DOHH2 (cell line): Measurements from ENCODE around the gene CRIP1.

Experiments
- H3F3A ChIP-seq: fragments of 200-600 bp; sonication (generic), shearing (Covaris generic); 2 replicates; pipeline ENCODE4 v1.6.0; 2016; ENCODE audit warnings: antibody characterized with exemption, mild to moderate bottlenecking; ENCODE audit not compliant: control insufficient read depth, insufficient read depth
- H3K27ac ChIP-seq: fragments of 200-600 bp; sonication (generic); 2 replicates; pipeline ENCODE4 v1.5.1; 2014; ENCODE audit warnings: low read depth, mild to moderate bottlenecking, low read length, moderate library complexity
- H3K27me3 ChIP-seq: fragments of 200-600 bp; sonication (generic); 2 replicates; pipeline ENCODE4 v1.6.1; 2014; ENCODE audit warnings: mild to moderate bottlenecking, low read length, mixed read lengths; ENCODE audit not compliant: control insufficient read depth
- H3K36me3 ChIP-seq: fragments of 200-600 bp; sonication (generic); 2 replicates; pipeline ENCODE4 v1.6.1; 2014; ENCODE audit warnings: mild to moderate bottlenecking, low read length, moderate library complexity, mixed read lengths; ENCODE audit not compliant: control insufficient read depth
- H3K4me1 ChIP-seq: fragments of 200-600 bp; sonication (generic); 2 replicates; pipeline ENCODE4 v1.6.1; 2014; ENCODE audit warnings: mild to moderate bottlenecking, low read length, mixed read lengths; ENCODE audit not compliant: control insufficient read depth
- H3K4me2 ChIP-seq: fragments of 200-600 bp; sonication (generic); 2 replicates; pipeline ENCODE4 v1.6.0; 2014; ENCODE audit warnings: mild to moderate bottlenecking, low read length, moderate library complexity
- H3K4me3 ChIP-seq: fragments of 200-600 bp; sonication (generic); 2 replicates; pipeline ENCODE4 v1.5.1; 2014; ENCODE audit warnings: mild to moderate bottlenecking, low read length, mixed read lengths
- H3K79me2 ChIP-seq: fragments of 200-600 bp; sonication (generic); 2 replicates; pipeline ENCODE4 v1.6.1; 2014; ENCODE audit warnings: mild to moderate bottlenecking, low read length, mixed read lengths; ENCODE audit not compliant: control insufficient read depth
- H3K9me2 ChIP-seq: fragments of 200-600 bp; sonication (generic); replicated peaks from 2 replicates; pipeline ENCODE4 v1.6.1; 2014; ENCODE audit warnings: mild to moderate bottlenecking, low read length, mixed read lengths; ENCODE audit not compliant: control insufficient read depth
- H3K9me3 ChIP-seq: fragments of 200-600 bp; sonication (generic); 2 replicates; pipeline ENCODE4 v1.6.1; 2014; ENCODE audit warnings: antibody characterized with exemption, low read length, mixed read lengths; ENCODE audit not compliant: control insufficient read depth, insufficient read depth
- H4K20me1 ChIP-seq: fragments of 200-600 bp; sonication (generic); 2 replicates; pipeline ENCODE4 v1.6.0; 2014; ENCODE audit warnings: low read depth, mild to moderate bottlenecking, antibody characterized with exemption, low read length, moderate library complexity; ENCODE audit not compliant: control insufficient read depth, insufficient read depth
- EZH2phosphoT487 ChIP-seq: fragments of 200-600 bp; sonication (generic); IDR thresholded peaks from 2 replicates; pipeline ENCODE4 v1.6.1; 2017; ENCODE audit warnings: borderline replicate concordance, mild to moderate bottlenecking, antibody characterized with exemption, low read length, moderate library complexity, mixed read lengths
- TF ChIP-seq, protein P1 (sequence below): fragments of 200-600 bp; sonication (generic); IDR thresholded peaks from one replicate; pipeline ENCODE4 v1.5.1; 2014; ENCODE audit warnings: antibody characterized with exemption, mild to moderate bottlenecking, low read depth, low read length; ENCODE audit not compliant: poor library complexity, severe bottlenecking

CRIP1 gene

DNA sequence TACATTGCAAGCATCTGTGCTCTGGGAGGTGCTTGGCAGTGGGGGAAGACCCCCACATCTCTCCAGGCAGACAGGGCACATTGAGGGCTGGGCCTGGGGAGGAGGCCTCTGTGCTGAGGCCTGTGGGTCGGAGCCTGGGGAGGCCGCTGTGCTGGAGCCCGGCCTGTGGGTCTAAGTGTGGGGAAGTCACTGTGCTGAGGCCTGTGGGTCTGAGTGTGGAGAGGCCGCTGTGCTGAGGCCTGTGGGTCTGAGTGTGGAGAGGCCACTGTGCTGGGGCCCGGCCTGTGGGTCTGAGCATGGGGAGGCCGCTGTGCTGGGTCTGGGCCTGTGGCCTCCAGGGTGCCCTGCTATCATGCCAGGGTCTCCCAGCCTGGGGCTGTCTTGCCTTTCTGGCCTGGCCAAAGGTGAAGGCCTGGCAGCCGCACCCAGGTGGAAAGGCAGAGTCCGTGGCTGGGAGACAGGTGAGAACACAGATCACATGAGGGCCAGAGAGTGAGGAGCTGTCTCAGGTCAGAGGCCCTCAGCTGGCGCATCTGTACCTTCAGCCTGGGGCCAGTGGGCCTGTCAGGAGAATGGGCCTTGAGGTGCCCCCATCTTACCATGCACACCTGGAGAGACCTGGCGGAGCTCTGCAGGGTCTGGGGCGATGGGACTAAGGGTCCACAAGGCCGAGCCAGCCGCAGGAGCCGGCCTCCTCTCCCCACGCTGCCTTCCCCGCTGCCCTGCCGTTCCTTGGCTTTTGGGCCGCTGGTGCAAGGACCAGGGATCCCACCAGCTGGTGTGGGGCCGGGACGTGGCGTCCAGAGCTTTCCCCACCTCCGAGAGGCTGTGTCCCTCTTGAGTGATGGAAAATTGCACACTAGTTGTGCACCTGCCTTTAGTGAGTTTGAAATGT, 30.7 kb upstream of the CRIP1 start:
- H3K4me2 ChIP-seq = no peak overlapping the region
- H3K9me3 ChIP-seq = no peaks in the 10 kb centered on the region
- no peaks in the 10 kb centered on the region for H3F3A ChIP-seq
- H3K27ac ChIP-seq = no peak overlapping the region
- H4K20me1 ChIP-seq = no peaks in the 10 kb centered on the region
- H3K4me1 ChIP-seq = no peaks in the 10 kb centered on the region
- no peak for TF ChIP-seq EZH2phosphoT487
- TF ChIP-seq, protein P1, sequence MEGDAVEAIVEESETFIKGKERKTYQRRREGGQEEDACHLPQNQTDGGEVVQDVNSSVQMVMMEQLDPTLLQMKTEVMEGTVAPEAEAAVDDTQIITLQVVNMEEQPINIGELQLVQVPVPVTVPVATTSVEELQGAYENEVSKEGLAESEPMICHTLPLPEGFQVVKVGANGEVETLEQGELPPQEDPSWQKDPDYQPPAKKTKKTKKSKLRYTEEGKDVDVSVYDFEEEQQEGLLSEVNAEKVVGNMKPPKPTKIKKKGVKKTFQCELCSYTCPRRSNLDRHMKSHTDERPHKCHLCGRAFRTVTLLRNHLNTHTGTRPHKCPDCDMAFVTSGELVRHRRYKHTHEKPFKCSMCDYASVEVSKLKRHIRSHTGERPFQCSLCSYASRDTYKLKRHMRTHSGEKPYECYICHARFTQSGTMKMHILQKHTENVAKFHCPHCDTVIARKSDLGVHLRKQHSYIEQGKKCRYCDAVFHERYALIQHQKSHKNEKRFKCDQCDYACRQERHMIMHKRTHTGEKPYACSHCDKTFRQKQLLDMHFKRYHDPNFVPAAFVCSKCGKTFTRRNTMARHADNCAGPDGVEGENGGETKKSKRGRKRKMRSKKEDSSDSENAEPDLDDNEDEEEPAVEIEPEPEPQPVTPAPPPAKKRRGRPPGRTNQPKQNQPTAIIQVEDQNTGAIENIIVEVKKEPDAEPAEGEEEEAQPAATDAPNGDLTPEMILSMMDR = no peak
- H3K27me3 ChIP-seq = no peaks in the 10 kb centered on the region
- no peaks in the 10 kb centered on the region for H3K9me2 ChIP-seq
- H3K79me2 ChIP-seq = no peaks in the 10 kb centered on the region
- no peak overlapping the region for H3K4me3 ChIP-seq
- peaks cover 52% of the 10 kb centered on the region for H3K36me3 ChIP-seq

DNA sequence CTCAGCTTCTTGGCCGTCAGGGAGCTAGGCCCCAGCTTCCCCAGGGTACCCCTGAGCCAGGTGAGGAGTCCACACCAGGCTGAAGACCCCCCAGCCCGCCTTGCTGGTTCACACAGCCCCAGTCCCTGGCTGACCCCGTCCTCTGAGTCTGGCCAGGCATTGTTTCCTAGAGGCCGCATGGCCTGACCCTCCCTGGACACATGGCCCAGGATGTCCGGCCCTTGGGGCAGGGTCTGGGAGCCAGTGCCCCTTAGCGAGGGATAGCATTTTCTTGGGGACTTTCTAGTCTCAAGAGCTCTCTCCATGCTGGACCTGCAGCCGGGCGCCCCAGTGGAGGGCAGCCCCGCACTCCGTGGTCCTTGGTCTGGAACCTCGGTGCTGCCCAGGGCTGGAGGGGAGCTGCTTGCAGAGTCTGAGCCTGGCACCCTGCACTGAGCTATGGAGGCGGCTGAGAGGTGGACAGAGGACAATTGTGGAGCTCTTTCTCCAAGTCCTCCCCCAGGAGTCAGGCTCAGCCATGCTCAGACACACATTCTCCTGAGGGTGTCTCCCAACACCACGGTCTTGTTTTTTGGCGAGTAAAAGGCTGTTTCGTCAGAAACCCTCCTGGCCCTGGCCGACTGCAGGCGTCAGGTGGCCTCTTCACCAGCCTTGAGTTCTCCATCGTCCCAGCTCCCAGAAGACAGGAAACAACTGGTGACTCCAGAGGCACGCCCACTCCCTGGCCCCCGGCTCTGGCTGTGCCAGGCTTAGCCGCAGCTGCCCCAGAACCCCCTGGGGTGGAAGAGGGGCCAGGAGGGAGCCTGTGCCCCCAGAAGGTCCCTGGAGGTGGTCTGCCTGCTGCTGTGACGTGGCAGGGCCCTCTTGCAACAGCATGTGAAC, 29.7 kb upstream of the CRIP1 start:
- Histone ChIP-seq H3F3A (no peaks in the 10 kb centered on the region), H3K9me3 (no peaks in the 10 kb centered on the region), H3K4me1 (no peaks in the 10 kb centered on the region), H3K79me2 (no peaks in the 10 kb centered on the region), H3K36me3 (peaks cover 56% of the 10 kb centered on the region), H3K9me2 (no peaks in the 10 kb centered on the region), H3K4me2 (no peak overlapping the region), H3K4me3 (no peak overlapping the region), H3K27ac (no peak overlapping the region), H3K27me3 (no peaks in the 10 kb centered on the region), H4K20me1 (no peaks in the 10 kb centered on the region)
- no peak for TF ChIP-seq EZH2phosphoT487
- TF ChIP-seq, protein P1 = no peak

DNA sequence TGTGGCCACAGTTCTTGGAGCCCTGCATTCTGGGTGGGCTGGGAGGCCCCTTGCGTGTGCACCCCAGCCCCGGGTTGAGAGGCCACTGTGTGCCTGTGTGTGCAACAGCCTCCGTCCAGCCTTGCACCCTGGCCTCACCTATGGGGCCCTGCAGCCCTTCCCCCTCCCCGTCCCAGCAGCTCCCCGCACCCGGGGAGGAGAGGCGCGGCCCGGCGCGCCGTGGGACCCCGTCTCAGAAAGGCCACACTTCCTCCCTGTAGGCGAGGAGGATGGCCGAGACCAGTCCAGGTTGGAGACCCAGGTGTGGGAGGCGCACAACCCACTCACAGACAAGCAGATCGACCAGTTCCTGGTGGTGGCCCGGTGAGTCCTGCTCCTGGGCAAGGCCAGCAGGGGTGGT, 28.7 kb upstream of the CRIP1 start:
- no peaks in the 10 kb centered on the region for H3K9me3 ChIP-seq
- H4K20me1 ChIP-seq = no peaks in the 10 kb centered on the region
- no peaks in the 10 kb centered on the region for H3K9me2 ChIP-seq
- no peaks in the 10 kb centered on the region for H3K4me1 ChIP-seq
- peaks cover 48% of the 10 kb centered on the region for H3K36me3 ChIP-seq
- H3K27ac ChIP-seq = no peak overlapping the region
- no peaks in the 10 kb centered on the region for H3K79me2 ChIP-seq
- H3K27me3 ChIP-seq = no peaks in the 10 kb centered on the region
- no peak overlapping the region for H3K4me2 ChIP-seq
- no peaks in the 10 kb centered on the region for H3F3A ChIP-seq
- TF ChIP-seq EZH2phosphoT487 = no peak
- TF ChIP-seq, protein P1 = no peak
- no peak overlapping the region for H3K4me3 ChIP-seq
